ENCODE results near the gene TNFRSF21. TPM values are rescaled to one million over a fixed set of nuclear protein-coding genes. Genes with fewer than 3 reads are reported as not detected.

Gene TNFRSF21
- total and polyA plus RNA-seq, 10 of the 15 experiments (the other 5 are each of a cell fraction or from before 2014, with no cell fraction given): 0.09 to 1.0 (median 0.27) TPM

GRCh38 chr6:47321577-47321976, 11.9 kb upstream of the TNFRSF21 start (continued):
- TF ChIP-seq ZBTB40 (IDR thresholded peaks at IDR 0.05; ENCODE audit: borderline replicate concordance) (no peak), MEF2B (IDR thresholded peaks at IDR 0.05; ENCODE audit: partially characterized antibody, poor library complexity, severe bottlenecking) (no peak), BACH1 (IDR thresholded peaks at IDR 0.05; ENCODE audit: borderline replicate concordance) (no peak), RFX5 (IDR thresholded peaks at IDR 0.05; ENCODE audit: low read depth, low read length) (no peak), USF2 (IDR thresholded peaks at IDR 0.05; ENCODE audit: borderline replicate concordance, low read depth, low read length) (no peak), MLLT1 (IDR thresholded peaks at IDR 0.05) (no peak), IRF4 (IDR thresholded peaks at IDR 0.05; ENCODE audit: low read depth, low read length) (no peak)
